ENCODE measurements around the gene AFAP1L1. TPM values are rescaled to one million over a fixed set of nuclear protein-coding genes. Genes with fewer than 3 reads are reported as not detected.

The AFAP1L1 gene
- total RNA-seq, 2 experiments from 2014 or later = not detected

DNA sequence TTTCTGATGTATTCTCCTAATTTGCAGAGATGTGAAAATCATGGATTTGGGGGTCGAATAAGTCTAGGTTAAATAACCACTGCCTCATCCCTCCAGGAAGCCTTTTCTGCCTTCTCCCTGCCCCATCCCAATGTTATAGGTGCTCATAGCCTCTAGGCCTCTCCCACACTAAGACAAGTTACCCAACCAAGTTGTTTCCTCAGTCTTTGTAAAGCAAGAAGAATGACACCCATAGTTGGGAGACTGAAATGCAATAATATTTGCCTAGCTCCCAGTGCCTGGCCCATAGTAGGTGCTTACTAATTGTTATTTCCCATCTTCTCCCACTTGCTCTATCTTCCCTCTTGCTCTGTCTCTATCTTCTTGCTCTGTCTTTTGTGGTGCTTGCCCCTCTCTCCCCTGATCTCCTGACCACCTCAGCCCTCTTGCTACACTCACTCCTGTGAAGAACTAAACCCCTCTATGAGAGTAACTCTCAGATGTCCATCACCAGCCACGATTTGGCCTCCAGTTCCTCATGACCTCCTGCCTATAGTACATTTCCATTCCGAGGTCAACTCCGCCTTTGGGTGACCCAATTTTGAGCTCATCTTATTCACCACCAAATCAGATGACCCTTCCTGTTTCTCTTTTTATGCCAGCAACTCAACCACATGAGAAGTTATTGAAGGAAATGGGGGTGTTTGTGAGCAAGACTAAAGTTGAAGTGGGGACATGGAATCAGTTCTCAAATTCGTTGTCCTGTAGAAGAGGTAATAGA lies 7.0 kb downstream of the AFAP1L1 start:
- no peak overlapping the region for H3K4me3 Mint-ChIP-seq

DNA sequence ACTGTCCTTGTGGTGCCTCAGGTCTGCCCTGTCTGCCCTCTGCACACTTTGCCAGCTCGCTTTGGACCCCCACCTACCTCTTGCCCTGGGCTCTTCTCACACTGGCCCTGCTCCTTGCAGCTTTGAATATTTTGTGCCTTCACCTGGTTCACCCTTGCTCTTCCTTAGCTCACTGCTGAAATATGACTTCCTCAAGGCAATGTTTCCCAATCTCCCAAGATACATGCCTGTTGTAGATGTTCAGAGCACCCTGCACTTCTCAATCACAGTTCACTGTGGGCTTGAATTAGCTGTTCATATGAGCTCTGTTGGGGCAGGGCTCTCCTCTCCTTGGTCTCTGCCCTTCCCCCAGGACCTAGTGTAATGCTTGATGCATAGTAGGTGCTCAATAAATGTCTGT lies 8.0 kb downstream of the AFAP1L1 start:
- Mint-ChIP-seq H3K27me3 (peaks cover 24% of the 10 kb centered on the region), H3K27ac (no peak overlapping the region), H3K36me3 (no peaks in the 10 kb centered on the region), H3K4me3 (no peak overlapping the region), H3K9me3 (no peaks in the 10 kb centered on the region), H3K4me1 (ENCODE audit: low read depth) (no peaks in the 10 kb centered on the region)
- ChIA-PET CTCF (interaction anchor here (1.2 to 1.4 kb wide), 3 partner anchors 9 to 138 kb away, joined by 3 to 10 read pairs (median 4); partner anchors contain the start of gene ABLIM3), POLR2A (no interaction called here)
- DNase-seq = no peak
- intact Hi-C loops (cut with micrococcal nuclease) = loop anchor here (10.0 kb wide), 1 partner anchor 455 kb away; the partner anchor contains the start of gene ADRB2

More for the DNA sequence above, 7.0 kb downstream of the AFAP1L1 start:
- Mint-ChIP-seq H3K4me1 (ENCODE audit: low read depth) (no peaks in the 10 kb centered on the region), H3K27me3 (peaks cover 27% of the 10 kb centered on the region), H3K27ac (no peak overlapping the region), H3K36me3 (no peaks in the 10 kb centered on the region), H3K9me3 (no peaks in the 10 kb centered on the region)
- ChIA-PET CTCF (interaction anchor here (0.9 to 1.4 kb wide), 5 partner anchors 8 to 538 kb away, joined by 3 to 10 read pairs (median 4); partner anchors contain the start of gene ABLIM3), POLR2A (no interaction called here)
- intact Hi-C loops (cut with micrococcal nuclease) = loop anchor here (10.0 kb wide), 1 partner anchor 454 kb away; the partner anchor contains the start of gene ADRB2
- DNase-seq = no peak

DNA sequence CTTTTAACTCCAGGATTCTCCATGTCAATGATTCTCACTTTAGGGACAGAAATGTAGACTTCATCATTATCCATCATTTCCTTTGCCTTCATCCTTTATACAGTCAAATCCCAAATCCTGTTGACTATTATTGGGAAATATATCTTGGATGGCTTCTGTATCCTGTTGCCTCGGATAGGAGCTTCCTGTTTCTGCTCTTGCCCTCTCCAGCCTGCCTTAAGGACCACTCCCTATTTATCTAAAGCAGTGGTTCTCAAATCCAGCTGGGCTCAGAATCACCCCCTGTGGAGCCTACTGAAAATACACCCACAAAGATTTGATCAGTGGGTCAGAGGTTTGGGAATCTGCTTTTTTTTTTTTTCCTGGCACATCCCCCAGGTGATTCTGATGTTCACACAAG lies 8.5 kb downstream of the AFAP1L1 start:
- Mint-ChIP-seq H3K4me1 (ENCODE audit: low read depth) (no peaks in the 10 kb centered on the region), H3K27me3 (peaks cover 24% of the 10 kb centered on the region), H3K4me3 (no peak overlapping the region), H3K36me3 (no peaks in the 10 kb centered on the region), H3K27ac (no peak overlapping the region), H3K9me3 (no peaks in the 10 kb centered on the region)
- POLR2A ChIA-PET = no interaction called here
- CTCF ChIA-PET = no interaction called here
- intact Hi-C loops (cut with micrococcal nuclease) = no loop called here
- no peak for DNase-seq

DNA sequence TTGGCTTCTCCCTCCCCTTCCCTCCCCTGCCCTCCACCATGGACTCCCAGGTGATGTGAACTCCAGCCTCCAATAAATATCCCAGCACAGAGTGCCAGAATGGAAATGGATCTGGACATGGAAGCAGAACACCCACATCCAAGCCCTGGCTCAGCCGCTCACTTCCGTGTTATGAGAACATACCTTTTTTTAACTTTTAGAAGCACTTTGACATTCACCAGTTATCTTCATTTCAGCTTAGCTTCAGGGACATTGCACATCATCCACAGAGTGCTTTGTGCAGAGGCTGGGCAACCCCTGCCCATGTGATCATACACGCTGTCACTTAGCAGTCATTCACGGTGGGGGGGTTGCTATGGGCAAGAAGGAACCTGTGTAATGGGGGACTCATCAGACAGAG lies 9.1 kb downstream of the AFAP1L1 start:
- ChIA-PET POLR2A (no interaction called here), CTCF (no interaction called here)
- Mint-ChIP-seq H3K27ac (no peak overlapping the region), H3K4me3 (no peak overlapping the region), H3K36me3 (no peaks in the 10 kb centered on the region), H3K9me3 (no peaks in the 10 kb centered on the region), H3K27me3 (peaks cover 23% of the 10 kb centered on the region), H3K4me1 (ENCODE audit: low read depth) (no peaks in the 10 kb centered on the region)
- DNase-seq = no peak
- intact Hi-C loops (cut with micrococcal nuclease) = no loop called here

DNA sequence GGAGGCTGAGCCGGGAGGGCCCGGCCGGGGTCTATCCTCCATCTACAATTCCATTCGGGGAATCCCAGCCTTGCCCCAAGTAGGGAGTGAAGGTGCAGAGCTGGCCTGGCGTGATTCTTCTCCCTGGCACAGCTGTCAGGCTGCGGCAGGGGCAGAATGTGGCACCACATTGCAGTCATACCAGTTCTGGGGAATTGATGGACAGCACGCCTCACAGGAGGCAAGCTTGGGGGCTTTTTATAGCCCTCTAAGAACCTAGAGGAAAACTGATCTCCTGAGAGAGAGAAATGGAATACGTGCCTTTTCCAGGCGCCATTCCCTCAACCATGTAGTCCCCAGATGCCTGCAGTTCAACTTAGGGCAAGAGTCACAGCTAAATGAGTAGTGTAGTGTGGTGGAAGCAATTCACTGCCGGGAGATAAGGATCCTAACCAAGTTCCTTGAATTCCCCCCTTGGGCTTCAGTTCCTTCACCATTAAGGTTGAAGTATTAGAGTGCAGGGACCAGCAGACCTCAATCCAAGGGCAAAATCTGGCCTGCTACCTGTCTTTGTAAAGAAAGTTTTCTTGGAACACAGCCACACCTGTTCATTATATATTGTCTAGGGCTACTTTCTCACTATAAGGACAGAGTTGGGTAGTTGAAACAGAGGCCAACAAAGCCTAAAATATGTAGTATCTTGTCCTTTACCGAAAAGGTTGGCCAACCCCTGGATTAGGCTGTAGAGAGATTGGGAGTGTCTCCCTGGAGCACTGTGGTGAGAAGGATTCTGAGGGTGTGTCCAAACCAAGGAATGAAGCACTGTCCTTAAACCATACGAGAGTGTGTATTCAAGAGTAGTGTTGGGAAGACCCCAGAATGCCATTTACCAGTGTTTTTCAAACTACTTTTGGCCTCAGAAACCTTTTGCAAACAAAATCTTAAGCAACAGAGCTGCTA lies 10.6 kb downstream of the AFAP1L1 start:
- ChIA-PET CTCF (interaction anchor here (1.0 kb wide), 1 partner anchor 85 kb away, joined by 3 read pairs; no protein-coding TSS in a partner anchor), POLR2A (no interaction called here)
- Mint-ChIP-seq H3K4me1 (ENCODE audit: low read depth) (no peaks in the 10 kb centered on the region), H3K9me3 (no peaks in the 10 kb centered on the region), H3K27me3 (peaks cover 18% of the 10 kb centered on the region), H3K4me3 (no peak overlapping the region), H3K36me3 (no peaks in the 10 kb centered on the region), H3K27ac (no peak overlapping the region)
- DNase-seq = no peak
- intact Hi-C loops (cut with micrococcal nuclease) = no loop called here

DNA sequence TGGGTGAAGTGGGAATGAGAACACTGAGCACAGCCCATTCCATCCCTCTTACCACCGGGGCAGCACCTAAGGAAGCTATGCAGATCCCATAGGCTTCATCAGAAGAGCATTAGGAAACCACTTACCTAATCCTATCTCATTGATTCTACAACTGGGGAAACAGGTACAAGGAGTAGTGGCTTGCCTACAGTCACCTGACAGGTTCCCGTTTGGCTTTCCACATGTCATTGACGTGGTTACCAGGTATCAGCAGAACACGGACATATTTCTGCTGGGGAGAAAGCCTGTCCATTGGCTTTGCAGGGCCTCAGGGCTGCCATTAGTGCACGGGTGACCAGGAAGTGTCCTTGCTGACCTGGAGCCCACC lies 11.3 kb downstream of the AFAP1L1 start:
- peaks cover 13% of the 10 kb centered on the region for H3K27me3 Mint-ChIP-seq
- no peaks in the 10 kb centered on the region for H3K9me3 Mint-ChIP-seq
- ChIA-PET CTCF (no interaction called here), POLR2A (no interaction called here)
- H3K27ac Mint-ChIP-seq = no peak overlapping the region
- H3K36me3 Mint-ChIP-seq = no peaks in the 10 kb centered on the region
- intact Hi-C loops (cut with micrococcal nuclease) = no loop called here
- DNase-seq = no peak
- H3K4me3 Mint-ChIP-seq = no peak overlapping the region
- H3K4me1 Mint-ChIP-seq (ENCODE audit: low read depth) = no peaks in the 10 kb centered on the region

DNA sequence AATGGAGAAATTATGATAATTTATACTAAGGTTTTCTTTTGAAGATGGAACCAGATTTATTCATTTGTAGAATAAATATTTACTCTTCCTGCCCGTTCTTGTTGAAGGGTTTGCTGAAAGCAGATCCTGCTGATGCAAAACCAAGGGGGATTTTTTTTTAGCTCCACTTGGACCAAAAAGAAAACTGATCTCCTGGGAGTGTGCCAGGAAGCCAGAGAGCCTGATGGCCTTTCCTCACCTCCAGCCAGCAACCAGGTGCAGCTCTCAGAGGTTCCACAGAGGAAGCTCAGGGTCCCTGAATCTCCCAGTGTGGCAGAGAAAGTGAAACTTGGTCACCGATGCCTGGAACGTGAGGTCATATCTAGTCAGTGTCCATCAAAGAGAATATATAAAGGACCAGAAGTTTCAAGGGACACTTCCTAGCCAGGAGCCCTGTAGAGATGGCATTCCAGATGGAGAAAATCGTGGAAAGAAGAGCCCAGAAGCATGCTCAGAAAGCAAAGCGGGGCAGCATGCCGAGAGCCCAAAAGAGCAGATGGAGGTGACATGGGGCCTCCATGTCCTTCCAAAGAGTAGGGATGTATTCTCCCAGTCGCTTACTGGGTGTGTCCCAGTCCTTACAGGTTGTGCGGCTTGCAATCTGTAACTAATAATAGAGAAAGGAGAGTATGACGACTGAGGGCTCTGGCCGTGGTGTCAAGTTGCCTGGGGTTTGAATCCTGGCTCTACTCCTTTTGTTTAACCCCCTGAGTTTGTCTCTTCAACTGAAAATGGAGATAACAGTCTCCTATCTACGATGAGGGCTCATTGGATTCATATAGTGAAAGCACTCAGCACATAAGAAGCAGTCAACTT lies 12.2 kb downstream of the AFAP1L1 start:
- H3K36me3 Mint-ChIP-seq = no peaks in the 10 kb centered on the region
- no peaks in the 10 kb centered on the region for H3K4me1 Mint-ChIP-seq (ENCODE audit: low read depth)
- H3K27me3 Mint-ChIP-seq = peaks cover 8% of the 10 kb centered on the region
- intact Hi-C loops (cut with micrococcal nuclease) = no loop called here
- no peaks in the 10 kb centered on the region for H3K9me3 Mint-ChIP-seq
- ChIA-PET CTCF (interaction anchor here (0.6 kb wide), 1 partner anchor 15 kb away, joined by 5 read pairs; no protein-coding TSS in a partner anchor), POLR2A (no interaction called here)
- no peak overlapping the region for H3K27ac Mint-ChIP-seq
- DNase-seq = no peak
- no peak overlapping the region for H3K4me3 Mint-ChIP-seq

DNA sequence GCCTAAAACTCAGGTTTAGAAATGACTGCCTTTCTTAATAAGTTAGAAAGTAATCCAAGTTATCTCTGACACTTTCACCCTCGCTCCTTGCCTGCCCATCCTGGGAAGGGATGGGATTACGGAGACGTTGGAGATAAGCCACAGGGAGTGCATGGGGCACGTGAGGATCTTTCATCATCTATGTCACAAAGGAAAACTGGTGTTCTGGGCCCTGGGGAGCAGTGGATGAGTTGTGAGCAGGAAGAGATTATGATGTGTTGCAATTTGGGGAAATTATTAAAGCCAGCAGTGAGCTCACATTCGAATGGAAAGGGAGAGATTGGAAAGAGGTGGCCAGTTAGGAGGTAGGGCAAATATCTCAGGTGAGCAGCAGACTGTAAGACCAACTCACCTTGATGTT lies 12.8 kb downstream of the AFAP1L1 start:
- Mint-ChIP-seq H3K4me1 (ENCODE audit: low read depth) (no peaks in the 10 kb centered on the region), H3K9me3 (no peaks in the 10 kb centered on the region), H3K36me3 (no peaks in the 10 kb centered on the region), H3K27ac (no peak overlapping the region), H3K27me3 (peaks cover 5% of the 10 kb centered on the region), H3K4me3 (no peak overlapping the region)
- intact Hi-C loops (cut with micrococcal nuclease) = no loop called here
- POLR2A ChIA-PET = no interaction called here
- no peak for DNase-seq
- CTCF ChIA-PET = interaction anchor here (0.6 to 1.0 kb wide), 2 partner anchors 15 to 20 kb away, joined by 3 to 5 read pairs; no protein-coding TSS in a partner anchor

DNA sequence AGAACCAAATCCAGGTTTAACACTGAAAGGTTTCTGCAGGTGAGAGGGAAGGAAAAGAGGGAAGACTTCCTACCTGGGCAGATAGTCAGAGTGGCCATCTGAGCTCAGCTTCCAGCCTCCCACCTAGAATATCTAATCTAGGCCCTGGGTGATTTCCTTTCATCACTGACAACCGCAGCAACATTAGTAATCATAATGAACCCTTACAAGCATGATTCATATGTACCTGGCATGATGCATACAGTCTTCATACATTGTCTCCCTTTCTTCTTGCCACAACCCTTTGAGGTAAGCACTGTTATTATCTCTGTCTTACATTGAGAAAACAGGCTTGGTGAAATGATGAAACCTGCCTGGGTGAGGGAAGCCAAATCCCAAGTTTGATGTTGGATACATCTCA lies 13.5 kb downstream of the AFAP1L1 start:
- no peaks in the 10 kb centered on the region for H3K36me3 Mint-ChIP-seq
- no peaks in the 10 kb centered on the region for H3K9me3 Mint-ChIP-seq
- H3K4me3 Mint-ChIP-seq = no peak overlapping the region
- no peaks in the 10 kb centered on the region for H3K4me1 Mint-ChIP-seq (ENCODE audit: low read depth)
- intact Hi-C loops (cut with micrococcal nuclease) = no loop called here
- no peaks in the 10 kb centered on the region for H3K27me3 Mint-ChIP-seq
- H3K27ac Mint-ChIP-seq = no peak overlapping the region
- ChIA-PET CTCF (interaction anchor here (1.0 kb wide), 1 partner anchor 21 kb away, joined by 3 read pairs; no protein-coding TSS in a partner anchor), POLR2A (interaction anchor here (0.6 kb wide), 1 partner anchor 306 kb away, joined by 3 read pairs; no protein-coding TSS in a partner anchor)
- DNase-seq = no peak

DNA sequence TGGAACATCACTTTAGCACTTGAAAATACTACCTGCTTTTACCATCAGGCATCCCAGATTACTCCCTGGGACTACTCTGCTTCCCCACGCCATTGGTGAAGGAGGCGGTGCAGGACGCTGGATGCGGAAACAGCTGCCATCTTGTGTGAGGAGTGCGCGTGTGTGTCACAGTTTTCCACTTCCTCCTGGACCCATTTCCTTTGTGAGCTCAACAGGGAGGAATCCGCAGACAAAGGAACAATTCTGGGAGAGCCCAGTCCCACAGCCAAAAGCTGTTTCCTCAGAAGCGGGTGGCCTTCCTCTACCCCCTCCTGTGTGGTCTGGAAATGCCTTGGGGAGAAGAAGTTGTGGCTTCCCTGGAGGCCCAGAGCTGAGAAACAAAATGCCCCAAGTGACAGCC lies 16.8 kb downstream of the AFAP1L1 start:
- POLR2A ChIA-PET = interaction anchor here (0.5 kb wide), 1 partner anchor 1070 kb away, joined by 4 read pairs; no protein-coding TSS in a partner anchor
- H3K4me1 Mint-ChIP-seq (ENCODE audit: low read depth) = no peaks in the 10 kb centered on the region
- no peak overlapping the region for H3K4me3 Mint-ChIP-seq
- intact Hi-C loops (cut with micrococcal nuclease) = no loop called here
- H3K27me3 Mint-ChIP-seq = peaks cover 2% of the 10 kb centered on the region
- CTCF ChIA-PET = interaction anchor here (1.2 kb wide), 1 partner anchor 29 kb away, joined by 3 read pairs; no protein-coding TSS in a partner anchor
- H3K9me3 Mint-ChIP-seq = no peaks in the 10 kb centered on the region
- H3K36me3 Mint-ChIP-seq = no peaks in the 10 kb centered on the region
- H3K27ac Mint-ChIP-seq = no peak overlapping the region
- DNase-seq = no peak

DNA sequence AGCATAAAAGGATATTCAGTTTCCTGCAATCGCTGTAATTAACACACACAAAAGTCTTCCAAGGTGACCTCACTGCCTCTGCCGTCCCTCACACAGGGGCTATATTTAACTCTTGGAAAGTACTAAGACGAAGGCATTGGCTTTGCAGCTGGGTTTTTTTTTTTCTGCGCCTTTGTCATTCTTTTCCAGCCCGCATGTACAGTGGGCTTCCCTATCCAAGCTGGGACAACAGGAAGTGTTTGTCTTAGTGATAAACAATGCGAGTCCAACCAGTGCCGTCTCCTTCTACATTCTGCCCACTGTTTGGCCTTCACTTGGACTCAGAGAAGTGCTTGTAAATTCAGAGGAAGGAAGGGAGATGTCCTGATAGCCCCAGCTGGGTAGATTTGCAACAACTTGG lies 17.6 kb downstream of the AFAP1L1 start:
- Mint-ChIP-seq H3K36me3 (no peaks in the 10 kb centered on the region), H3K4me3 (no peak overlapping the region), H3K27ac (no peak overlapping the region), H3K9me3 (no peaks in the 10 kb centered on the region), H3K4me1 (ENCODE audit: low read depth) (no peaks in the 10 kb centered on the region), H3K27me3 (peaks cover 2% of the 10 kb centered on the region)
- intact Hi-C loops (cut with micrococcal nuclease) = no loop called here
- ChIA-PET CTCF (interaction anchor here (1.2 kb wide), 1 partner anchor 28 kb away, joined by 3 read pairs; no protein-coding TSS in a partner anchor), POLR2A (no interaction called here)
- no peak for DNase-seq

Measured in activated CD4-positive, alpha-beta memory T cell treated with anti-CD3 and anti-CD28 coated beads for 36 hours (primary cell).